ENCODE results near the gene CCDC110.

GRCh38 chr4:185399466-185399865 lies 72.1 kb downstream of the CCDC110 start:
- TF ChIP-seq CTCF (optimal IDR thresholded peaks at IDR 0.05 in 1 of 3, IDR thresholded peaks at IDR 0.05 in 1 of 3, conservative IDR thresholded peaks at IDR 0.05 in 1 of 3; ENCODE audit: extremely low read depth in 1 of 3, insufficient read depth in 2 of 3, low read length in 3 of 3), result no peak
- TF ChIP-seq EZH2 (IDR thresholded peaks at IDR 0.05; ENCODE audit: low read length), result no peak
